Measurements from ENCODE around the gene TLL1. TPM values are rescaled to one million over a fixed set of nuclear protein-coding genes. Genes with fewer than 3 reads are reported as not detected.

TLL1 gene
- total RNA-seq, 1 experiment from 2014 or later, result 0.63 TPM

DNA sequence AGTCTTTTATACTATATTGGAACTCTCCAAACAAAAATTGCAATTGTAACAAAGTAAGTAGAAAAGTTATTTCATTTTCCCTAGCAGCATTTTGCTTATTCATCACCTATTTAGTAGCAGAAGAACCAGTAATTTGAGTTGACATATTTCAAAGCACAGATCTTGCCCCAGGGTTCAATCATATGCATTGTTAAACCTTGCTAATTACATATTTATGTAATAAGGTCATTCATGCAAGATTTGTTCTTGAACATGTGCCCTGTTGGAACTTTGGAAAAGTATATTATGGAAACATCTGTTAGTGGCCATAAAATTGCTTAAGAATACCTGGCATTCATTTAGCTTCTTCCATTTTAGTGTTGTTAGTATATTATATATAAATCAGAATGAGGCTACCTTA is 191.7 kb downstream of the TLL1 start:
- Mint-ChIP-seq H3K4me1 (no peaks in the 10 kb centered on the region), H3K36me3 (no peaks in the 10 kb centered on the region), H3K9me3 (peaks cover 5% of the 10 kb centered on the region), H3K4me3 (no peak overlapping the region), H3K27ac (no peak overlapping the region), H3K27me3 (ENCODE audit: low read depth) (no peaks in the 10 kb centered on the region)
- CTCF ChIA-PET, result no interaction called here
- TF ChIP-seq, protein P1, sequence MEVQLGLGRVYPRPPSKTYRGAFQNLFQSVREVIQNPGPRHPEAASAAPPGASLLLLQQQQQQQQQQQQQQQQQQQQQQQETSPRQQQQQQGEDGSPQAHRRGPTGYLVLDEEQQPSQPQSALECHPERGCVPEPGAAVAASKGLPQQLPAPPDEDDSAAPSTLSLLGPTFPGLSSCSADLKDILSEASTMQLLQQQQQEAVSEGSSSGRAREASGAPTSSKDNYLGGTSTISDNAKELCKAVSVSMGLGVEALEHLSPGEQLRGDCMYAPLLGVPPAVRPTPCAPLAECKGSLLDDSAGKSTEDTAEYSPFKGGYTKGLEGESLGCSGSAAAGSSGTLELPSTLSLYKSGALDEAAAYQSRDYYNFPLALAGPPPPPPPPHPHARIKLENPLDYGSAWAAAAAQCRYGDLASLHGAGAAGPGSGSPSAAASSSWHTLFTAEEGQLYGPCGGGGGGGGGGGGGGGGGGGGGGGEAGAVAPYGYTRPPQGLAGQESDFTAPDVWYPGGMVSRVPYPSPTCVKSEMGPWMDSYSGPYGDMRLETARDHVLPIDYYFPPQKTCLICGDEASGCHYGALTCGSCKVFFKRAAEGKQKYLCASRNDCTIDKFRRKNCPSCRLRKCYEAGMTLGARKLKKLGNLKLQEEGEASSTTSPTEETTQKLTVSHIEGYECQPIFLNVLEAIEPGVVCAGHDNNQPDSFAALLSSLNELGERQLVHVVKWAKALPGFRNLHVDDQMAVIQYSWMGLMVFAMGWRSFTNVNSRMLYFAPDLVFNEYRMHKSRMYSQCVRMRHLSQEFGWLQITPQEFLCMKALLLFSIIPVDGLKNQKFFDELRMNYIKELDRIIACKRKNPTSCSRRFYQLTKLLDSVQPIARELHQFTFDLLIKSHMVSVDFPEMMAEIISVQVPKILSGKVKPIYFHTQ (CRISPR knock-in tag; IDR thresholded peaks at IDR 0.05), result no peak
- TF ChIP-seq, protein P2, sequence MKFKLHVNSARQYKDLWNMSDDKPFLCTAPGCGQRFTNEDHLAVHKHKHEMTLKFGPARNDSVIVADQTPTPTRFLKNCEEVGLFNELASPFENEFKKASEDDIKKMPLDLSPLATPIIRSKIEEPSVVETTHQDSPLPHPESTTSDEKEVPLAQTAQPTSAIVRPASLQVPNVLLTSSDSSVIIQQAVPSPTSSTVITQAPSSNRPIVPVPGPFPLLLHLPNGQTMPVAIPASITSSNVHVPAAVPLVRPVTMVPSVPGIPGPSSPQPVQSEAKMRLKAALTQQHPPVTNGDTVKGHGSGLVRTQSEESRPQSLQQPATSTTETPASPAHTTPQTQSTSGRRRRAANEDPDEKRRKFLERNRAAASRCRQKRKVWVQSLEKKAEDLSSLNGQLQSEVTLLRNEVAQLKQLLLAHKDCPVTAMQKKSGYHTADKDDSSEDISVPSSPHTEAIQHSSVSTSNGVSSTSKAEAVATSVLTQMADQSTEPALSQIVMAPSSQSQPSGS (CRISPR knock-in tag; IDR thresholded peaks at IDR 0.05; ENCODE audit: borderline replicate concordance, low read depth), result no peak
- no peak for TF ChIP-seq RORB (CRISPR knock-in tag; IDR thresholded peaks at IDR 0.05)
- TF ChIP-seq, protein P3, sequence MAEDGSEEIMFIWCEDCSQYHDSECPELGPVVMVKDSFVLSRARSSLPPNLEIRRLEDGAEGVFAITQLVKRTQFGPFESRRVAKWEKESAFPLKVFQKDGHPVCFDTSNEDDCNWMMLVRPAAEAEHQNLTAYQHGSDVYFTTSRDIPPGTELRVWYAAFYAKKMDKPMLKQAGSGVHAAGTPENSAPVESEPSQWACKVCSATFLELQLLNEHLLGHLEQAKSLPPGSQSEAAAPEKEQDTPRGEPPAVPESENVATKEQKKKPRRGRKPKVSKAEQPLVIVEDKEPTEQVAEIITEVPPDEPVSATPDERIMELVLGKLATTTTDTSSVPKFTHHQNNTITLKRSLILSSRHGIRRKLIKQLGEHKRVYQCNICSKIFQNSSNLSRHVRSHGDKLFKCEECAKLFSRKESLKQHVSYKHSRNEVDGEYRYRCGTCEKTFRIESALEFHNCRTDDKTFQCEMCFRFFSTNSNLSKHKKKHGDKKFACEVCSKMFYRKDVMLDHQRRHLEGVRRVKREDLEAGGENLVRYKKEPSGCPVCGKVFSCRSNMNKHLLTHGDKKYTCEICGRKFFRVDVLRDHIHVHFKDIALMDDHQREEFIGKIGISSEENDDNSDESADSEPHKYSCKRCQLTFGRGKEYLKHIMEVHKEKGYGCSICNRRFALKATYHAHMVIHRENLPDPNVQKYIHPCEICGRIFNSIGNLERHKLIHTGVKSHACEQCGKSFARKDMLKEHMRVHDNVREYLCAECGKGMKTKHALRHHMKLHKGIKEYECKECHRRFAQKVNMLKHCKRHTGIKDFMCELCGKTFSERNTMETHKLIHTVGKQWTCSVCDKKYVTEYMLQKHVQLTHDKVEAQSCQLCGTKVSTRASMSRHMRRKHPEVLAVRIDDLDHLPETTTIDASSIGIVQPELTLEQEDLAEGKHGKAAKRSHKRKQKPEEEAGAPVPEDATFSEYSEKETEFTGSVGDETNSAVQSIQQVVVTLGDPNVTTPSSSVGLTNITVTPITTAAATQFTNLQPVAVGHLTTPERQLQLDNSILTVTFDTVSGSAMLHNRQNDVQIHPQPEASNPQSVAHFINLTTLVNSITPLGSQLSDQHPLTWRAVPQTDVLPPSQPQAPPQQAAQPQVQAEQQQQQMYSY (CRISPR knock-in tag; IDR thresholded peaks at IDR 0.05), result no peak
- TF ChIP-seq, protein P4, sequence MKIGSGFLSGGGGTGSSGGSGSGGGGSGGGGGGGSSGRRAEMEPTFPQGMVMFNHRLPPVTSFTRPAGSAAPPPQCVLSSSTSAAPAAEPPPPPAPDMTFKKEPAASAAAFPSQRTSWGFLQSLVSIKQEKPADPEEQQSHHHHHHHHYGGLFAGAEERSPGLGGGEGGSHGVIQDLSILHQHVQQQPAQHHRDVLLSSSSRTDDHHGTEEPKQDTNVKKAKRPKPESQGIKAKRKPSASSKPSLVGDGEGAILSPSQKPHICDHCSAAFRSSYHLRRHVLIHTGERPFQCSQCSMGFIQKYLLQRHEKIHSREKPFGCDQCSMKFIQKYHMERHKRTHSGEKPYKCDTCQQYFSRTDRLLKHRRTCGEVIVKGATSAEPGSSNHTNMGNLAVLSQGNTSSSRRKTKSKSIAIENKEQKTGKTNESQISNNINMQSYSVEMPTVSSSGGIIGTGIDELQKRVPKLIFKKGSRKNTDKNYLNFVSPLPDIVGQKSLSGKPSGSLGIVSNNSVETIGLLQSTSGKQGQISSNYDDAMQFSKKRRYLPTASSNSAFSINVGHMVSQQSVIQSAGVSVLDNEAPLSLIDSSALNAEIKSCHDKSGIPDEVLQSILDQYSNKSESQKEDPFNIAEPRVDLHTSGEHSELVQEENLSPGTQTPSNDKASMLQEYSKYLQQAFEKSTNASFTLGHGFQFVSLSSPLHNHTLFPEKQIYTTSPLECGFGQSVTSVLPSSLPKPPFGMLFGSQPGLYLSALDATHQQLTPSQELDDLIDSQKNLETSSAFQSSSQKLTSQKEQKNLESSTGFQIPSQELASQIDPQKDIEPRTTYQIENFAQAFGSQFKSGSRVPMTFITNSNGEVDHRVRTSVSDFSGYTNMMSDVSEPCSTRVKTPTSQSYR (CRISPR knock-in tag; IDR thresholded peaks at IDR 0.05), result no peak
- no peak for TF ChIP-seq SMAD3 (CRISPR knock-in tag; IDR thresholded peaks at IDR 0.05; ENCODE audit: borderline replicate concordance)
- TF ChIP-seq ZBTB21 (CRISPR knock-in tag; IDR thresholded peaks at IDR 0.05; ENCODE audit: borderline replicate concordance), result no peak
- TF ChIP-seq, protein P5, sequence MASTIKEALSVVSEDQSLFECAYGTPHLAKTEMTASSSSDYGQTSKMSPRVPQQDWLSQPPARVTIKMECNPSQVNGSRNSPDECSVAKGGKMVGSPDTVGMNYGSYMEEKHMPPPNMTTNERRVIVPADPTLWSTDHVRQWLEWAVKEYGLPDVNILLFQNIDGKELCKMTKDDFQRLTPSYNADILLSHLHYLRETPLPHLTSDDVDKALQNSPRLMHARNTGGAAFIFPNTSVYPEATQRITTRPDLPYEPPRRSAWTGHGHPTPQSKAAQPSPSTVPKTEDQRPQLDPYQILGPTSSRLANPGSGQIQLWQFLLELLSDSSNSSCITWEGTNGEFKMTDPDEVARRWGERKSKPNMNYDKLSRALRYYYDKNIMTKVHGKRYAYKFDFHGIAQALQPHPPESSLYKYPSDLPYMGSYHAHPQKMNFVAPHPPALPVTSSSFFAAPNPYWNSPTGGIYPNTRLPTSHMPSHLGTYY (CRISPR knock-in tag; IDR thresholded peaks at IDR 0.05), result no peak
- TF ChIP-seq TEAD4 (CRISPR knock-in tag; IDR thresholded peaks at IDR 0.05), result no peak
- TF ChIP-seq, protein P6, sequence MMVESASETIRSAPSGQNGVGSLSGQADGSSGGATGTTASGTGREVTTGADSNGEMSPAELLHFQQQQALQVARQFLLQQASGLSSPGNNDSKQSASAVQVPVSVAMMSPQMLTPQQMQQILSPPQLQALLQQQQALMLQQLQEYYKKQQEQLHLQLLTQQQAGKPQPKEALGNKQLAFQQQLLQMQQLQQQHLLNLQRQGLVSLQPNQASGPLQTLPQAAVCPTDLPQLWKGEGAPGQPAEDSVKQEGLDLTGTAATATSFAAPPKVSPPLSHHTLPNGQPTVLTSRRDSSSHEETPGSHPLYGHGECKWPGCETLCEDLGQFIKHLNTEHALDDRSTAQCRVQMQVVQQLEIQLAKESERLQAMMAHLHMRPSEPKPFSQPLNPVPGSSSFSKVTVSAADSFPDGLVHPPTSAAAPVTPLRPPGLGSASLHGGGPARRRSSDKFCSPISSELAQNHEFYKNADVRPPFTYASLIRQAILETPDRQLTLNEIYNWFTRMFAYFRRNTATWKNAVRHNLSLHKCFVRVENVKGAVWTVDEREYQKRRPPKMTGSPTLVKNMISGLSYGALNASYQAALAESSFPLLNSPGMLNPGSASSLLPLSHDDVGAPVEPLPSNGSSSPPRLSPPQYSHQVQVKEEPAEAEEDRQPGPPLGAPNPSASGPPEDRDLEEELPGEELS (CRISPR knock-in tag; IDR thresholded peaks at IDR 0.05), result no peak
- TF ChIP-seq OVOL2 (CRISPR knock-in tag; IDR thresholded peaks at IDR 0.05; ENCODE audit: borderline replicate concordance), result no peak
- TF ChIP-seq, protein P7, sequence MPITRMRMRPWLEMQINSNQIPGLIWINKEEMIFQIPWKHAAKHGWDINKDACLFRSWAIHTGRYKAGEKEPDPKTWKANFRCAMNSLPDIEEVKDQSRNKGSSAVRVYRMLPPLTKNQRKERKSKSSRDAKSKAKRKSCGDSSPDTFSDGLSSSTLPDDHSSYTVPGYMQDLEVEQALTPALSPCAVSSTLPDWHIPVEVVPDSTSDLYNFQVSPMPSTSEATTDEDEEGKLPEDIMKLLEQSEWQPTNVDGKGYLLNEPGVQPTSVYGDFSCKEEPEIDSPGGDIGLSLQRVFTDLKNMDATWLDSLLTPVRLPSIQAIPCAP (CRISPR knock-in tag; IDR thresholded peaks at IDR 0.05), result no peak
- TF ChIP-seq, protein P8, sequence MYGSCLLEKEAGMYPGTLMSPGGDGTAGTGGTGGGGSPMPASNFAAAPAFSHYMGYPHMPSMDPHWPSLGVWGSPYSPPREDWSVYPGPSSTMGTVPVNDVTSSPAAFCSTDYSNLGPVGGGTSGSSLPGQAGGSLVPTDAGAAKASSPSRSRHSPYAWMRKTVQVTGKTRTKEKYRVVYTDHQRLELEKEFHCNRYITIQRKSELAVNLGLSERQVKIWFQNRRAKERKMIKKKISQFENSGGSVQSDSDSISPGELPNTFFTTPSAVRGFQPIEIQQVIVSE (CRISPR knock-in tag; IDR thresholded peaks at IDR 0.05; ENCODE audit: borderline replicate concordance), result no peak
- no peak for TF ChIP-seq ZNF232 (CRISPR knock-in tag; IDR thresholded peaks at IDR 0.05)
- TF ChIP-seq ZNF219 (CRISPR knock-in tag; IDR thresholded peaks at IDR 0.05; ENCODE audit: borderline replicate concordance), result no peak
- TF ChIP-seq ZNF396 (CRISPR knock-in tag; IDR thresholded peaks at IDR 0.05; ENCODE audit: borderline replicate concordance), result no peak
- TF ChIP-seq ETV6 (CRISPR knock-in tag; IDR thresholded peaks at IDR 0.05), result no peak
- TF ChIP-seq MYBL2 (CRISPR knock-in tag; IDR thresholded peaks at IDR 0.05), result no peak
- POLR2A ChIA-PET, result no interaction called here
- DNase-seq (ENCODE audit: low spot score) (no peak), ATAC-seq (no peak)

Measured in WTC11 (cell line).